ENCODE results near the gene ADAMTSL5.
"Not testable (repeated sequence)": the region's sequence is repeated elsewhere in the genome, so short reads cannot be mapped to it uniquely, and the experiment has no call there.

Gene ADAMTSL5

DNA sequence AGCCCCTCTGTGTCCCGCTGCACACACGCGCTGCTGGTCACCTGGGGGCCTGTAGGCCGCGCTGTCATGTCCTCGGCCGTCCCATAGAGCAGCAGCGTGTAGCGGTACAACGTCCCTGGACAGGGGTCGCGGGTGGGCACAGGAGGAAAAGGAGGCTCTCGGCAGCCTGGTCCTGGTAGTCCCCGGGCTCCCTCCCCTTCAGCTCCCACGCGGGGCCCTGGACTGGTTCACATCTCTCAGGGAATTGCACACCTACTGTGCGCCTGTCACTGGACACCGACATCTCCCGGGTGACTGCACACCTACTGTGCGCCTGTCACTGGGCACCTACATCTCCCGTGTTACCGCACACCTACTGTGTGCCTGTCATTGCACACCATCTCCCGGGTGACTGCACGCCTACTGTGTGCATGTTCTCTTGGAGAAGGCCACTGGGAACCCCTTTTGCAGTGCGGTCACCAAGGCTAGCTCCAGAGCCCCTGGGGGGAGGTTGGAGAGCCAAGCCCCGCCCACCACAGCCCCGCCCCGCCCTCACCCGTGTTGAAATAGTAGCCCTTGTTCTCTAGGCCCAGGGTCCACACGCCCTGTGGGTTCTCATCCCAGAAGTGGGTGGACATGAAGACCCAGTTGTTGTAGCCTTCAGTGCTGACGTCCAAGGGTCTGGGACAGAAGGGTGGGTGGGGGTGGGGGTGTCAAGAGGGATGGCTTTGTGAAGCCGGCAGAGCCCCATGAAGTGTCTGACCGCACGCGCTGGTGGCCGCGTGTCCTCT, 30.3 kb downstream of the ADAMTSL5 start:
- H3K4me3 ChIP-seq (ENCODE audit: low read depth, low read length) = no peak overlapping the region

- H3K4me3 ChIP-seq (ENCODE audit: low read depth, low read length) = no peak overlapping the region
These were observed 30.9 kb downstream of the ADAMTSL5 start for GRCh38 chr19:1481893-1482360.

- H3K4me3 ChIP-seq (ENCODE audit: low read depth, low read length) = no peak overlapping the region
These were observed 31.5 kb downstream of the ADAMTSL5 start for GRCh38 chr19:1481224-1481892.

DNA sequence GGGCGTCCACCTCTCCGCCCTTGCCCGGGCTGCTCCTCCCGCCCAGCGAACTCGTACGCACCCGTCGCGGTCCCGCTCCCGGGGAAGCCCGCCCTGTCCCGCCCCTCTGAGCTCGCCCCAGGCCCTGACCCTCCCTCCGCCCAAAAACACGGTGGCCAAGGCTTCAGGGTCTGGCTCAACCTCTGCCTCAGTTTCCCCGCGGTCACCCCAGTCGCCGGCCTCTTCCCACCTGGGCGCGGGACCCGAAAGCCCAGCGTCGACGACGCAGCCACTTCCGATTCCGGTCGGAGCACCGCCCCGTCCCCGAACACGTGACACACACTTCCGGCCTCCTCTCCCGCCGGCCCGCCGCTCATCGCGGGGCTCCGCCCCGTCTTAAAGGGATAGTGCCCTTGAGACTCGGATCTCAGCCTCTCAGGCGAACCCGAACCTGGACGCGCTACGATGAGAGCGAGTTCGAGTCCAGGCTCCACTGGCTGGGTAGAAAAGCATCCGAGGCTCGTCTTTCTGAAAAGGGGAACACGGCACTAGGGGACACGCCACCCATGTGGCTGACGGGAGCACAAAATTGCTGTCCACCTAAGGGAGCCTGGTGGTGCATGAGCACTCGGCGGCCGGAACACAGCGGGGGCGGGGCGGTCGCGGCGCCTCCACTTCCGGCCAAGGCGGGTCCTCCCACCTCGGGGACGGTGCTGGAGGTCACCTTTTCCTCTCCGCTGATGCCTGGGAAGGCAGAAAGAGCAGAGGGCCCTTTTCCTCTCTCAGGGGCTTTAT, 33.7 kb downstream of the ADAMTSL5 start, which contains the start of gene C19orf25:
Gene C19orf25 (minus strand): TSS at position 282 of the 774 bp plus-strand sequence. CDS start 312 bp downstream, outside the sequence.
- peak within 1 kb of the TSS; percentile 35 for H3K4me3 ChIP-seq (ENCODE audit: low read depth, low read length)

DNA sequence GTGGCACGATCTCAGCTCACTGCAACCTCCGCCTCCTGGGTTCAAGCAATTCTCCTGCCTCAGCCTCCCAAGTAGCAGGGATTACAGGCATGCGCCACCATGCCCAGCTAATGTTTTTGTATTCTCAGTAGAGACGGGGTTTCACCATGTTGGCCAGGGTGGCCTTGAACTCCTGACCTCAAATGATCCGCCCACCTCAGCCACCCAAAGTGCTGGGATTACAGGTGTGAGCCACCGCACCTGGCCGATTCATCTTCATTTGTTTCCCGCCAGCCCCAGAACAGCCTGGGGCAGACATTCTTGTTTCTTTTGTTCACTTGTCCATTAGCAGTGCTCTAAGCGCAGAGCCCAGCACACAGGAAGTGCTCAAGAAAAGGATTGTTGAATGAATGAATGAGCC, 35.8 kb downstream of the ADAMTSL5 start:
- not testable (repeated sequence) for H3K4me3 ChIP-seq (ENCODE audit: low read depth, low read length)

GRCh38 chr19:1475751-1476437, 36.9 kb downstream of the ADAMTSL5 start:
- H3K4me3 ChIP-seq (ENCODE audit: low read depth, low read length) = no peak overlapping the region

GRCh38 chr19:1474765-1475351, 38.0 kb downstream of the ADAMTSL5 start:
- no peak overlapping the region for H3K4me3 ChIP-seq (ENCODE audit: low read depth, low read length)

GRCh38 chr19:1474011-1474764, 38.6 kb downstream of the ADAMTSL5 start:
- no peak overlapping the region for H3K4me3 ChIP-seq (ENCODE audit: low read depth, low read length)

DNA sequence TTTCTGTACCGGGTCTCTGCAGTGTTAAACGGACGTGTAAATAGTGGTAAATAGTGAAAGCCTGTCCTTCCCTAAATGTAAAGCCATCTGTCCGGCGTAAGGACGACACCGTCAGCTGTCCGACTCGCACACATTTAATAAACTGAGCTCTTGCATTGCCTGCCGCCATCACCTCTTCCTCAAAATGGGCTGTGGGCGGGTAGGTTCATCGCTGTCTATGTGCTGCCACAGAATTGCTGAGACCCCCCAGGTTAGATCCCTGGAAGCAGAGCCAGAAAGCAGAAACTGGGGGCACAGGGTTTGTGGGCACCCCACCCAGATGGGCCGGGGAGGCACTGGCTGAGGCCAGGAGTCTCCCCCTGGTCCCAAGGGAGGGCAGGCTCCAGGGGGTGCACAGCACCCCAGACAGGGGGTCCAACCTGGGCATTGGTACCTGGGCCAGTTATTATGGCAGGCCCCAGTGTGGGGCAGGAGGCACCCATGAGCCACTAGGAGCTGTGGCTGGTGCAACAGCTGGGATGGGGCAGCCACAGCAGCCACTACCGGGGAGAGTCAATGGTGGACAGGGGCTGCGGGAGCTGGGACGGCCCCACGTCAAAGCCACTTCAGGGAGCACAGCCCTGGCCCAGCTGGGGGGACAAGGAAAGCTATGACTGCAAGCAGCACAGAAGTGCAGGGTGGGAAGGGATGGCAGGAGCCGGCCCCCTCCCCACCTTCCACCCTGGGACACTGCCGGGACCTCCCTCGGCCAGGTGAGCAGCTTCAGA, 39.6 kb downstream of the ADAMTSL5 start:
- no peak overlapping the region for H3K4me3 ChIP-seq (ENCODE audit: low read depth, low read length)

DNA sequence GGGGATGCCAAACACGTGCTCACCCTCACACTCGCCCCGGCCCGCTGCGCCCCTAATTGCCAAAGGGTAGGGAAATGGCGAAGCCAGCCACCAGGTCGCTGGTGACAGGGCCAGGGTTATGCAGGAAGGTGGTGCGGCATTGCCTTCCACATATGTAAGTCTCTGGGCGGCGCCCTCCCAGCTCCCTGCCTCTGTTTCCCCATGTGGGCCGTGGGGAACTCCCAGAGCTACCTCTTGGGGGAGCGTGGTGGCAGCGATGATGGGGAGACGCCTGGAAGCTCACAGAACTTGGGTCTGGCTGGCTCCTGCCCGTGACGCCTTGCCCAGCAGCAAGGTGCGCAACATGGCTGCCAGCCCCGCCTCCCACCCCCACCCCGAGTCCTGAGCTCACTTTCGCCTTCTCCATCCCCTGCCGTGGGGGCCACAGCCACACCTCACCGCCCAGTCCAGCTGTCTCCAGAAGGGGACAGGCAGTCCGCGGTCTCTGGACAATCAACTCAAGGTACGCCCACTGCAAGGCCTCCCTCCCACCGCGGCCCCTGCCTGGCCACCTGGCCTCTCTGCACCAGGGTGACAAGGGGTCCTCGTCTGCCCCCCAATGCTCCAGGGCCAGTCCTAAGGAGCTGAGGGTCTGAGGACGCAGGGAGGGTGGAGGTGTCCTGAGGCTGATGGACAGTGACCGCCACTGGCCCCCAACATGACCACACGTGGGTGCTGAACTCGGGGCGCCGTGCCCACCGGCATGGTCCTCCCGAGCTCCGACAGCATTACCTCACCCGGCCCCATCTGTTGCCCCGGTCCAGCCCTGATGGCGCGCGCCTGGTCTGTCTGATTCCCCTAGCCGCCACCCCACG, 40.4 kb downstream of the ADAMTSL5 start:
- H3K4me3 ChIP-seq (ENCODE audit: low read depth, low read length) = no peak overlapping the region

GRCh38 chr19:1471515-1472160, 41.2 kb downstream of the ADAMTSL5 start:
- no peak overlapping the region for H3K4me3 ChIP-seq (ENCODE audit: low read depth, low read length)

DNA sequence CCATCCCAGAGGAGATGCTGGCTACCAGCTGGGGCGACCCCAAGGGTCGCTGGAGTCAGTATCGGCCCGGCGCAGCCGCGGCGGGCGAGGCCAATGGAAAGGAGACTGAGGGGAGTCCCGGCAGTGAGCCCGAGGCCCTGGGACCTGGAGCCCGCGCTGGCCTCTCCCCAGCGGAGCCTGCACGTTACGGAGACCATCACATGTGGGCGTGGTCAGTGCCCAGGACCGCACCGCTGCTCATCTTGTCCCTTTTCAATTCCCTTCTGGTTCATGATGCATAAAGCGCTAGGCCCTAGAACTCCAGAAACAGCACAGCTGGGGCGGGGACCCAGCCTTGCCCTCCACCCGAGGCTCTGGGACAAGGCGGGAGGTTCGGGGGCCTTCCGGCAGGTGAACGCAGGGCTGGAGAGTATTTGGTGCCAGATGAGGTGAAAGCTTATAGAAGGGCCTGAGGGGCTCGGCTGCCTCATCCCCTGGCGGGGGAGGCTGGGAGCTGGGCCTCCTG, 41.8 kb downstream of the ADAMTSL5 start:
- H3K4me3 ChIP-seq (ENCODE audit: low read depth, low read length) = peak overlapping the region; percentile 6

DNA sequence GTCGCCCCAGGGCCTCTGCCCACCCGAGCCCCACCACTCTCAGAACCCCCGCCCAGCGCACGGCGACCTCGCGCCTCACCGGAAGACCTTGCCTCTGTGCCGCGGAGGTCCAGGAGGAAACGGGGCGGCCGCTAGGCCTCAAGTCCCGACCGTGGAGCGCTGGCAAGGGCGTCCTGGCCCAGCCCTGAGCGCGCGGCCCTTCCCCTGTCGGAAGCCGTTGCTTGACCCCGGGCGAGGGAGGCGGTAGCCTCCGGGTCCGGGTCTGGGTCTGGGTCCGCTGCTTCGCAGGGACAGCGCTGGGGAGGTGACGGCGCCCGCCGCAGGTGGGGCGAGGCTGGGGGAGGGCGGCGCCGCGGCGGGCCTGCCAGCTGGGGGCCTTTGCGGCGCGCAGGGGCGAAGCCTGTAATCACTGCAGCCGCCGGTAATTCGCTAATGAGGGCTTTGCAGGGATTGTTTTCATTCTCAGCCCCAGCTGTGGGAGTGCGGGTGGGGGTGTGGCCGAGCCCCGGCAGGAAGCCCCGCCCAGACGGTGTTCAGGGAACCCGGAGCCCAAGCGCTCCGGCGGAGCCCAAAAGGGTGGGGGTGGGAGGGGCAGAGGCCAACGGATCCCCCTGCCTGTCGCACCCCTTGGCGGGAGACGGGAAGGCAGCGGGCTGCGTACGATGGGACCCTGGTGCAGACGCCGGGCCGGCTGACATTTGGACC, 42.4 kb downstream of the ADAMTSL5 start:
- peak overlapping the region; percentile 6 for H3K4me3 ChIP-seq (ENCODE audit: low read depth, low read length)

- no peak overlapping the region for H3K4me3 ChIP-seq (ENCODE audit: low read depth, low read length)
These were observed 42.8 kb downstream of the ADAMTSL5 start for GRCh38 chr19:1470055-1470304.

GRCh38 chr19:1469255-1470054, 43.4 kb downstream of the ADAMTSL5 start:
- H3K4me3 ChIP-seq (ENCODE audit: low read depth, low read length) = no peak overlapping the region

DNA sequence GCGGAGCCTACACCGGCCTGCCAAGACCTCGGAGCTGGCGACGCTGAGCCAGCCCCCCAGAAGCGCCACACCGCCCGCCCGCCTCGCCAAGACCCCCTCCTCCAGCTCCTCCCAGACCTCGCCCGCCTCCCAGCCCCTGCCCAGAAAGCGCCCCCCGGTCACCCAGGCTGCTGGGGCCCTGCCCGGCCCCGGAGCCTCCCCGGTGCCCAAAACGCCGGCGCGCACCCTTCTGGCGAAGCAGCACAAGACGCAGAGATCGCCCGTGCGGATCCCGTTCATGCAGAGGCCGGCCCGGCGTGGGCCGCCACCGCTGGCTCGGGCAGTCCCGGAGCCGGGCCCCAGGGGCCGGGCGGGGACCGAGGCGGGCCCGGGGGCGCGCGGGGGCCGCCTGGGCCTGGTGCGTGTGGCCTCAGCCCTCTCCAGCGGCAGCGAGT, 44.0 kb downstream of the ADAMTSL5 start:
- H3K4me3 ChIP-seq (ENCODE audit: low read depth, low read length) = no peak overlapping the region
